ENCODE results near the gene DDX24. TPM values are rescaled to one million over a fixed set of nuclear protein-coding genes. Genes with fewer than 3 reads are reported as not detected.

Gene DDX24
- total RNA-seq, 1 experiment from 2014 or later = 174 TPM

DNA sequence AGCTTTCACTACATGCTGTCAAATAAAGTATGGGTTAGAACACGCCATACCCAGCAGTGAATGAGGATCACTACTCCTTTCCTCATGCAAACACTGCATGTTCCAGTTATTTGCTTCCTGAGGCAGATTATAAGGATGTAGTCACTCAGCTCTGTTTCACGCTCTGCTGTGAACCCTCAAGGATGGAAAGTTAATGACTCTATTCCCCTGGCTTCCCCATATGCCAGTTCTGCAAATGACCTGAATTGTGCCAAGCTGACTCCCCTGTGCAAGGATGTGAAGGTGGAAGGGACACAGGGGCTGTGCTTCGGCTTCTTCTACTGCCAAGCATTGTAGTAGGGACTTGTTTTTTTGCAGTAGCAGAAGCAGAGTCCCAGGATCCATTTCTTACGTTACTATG, 6.9 kb upstream of the DDX24 start (continued):
- TF ChIP-seq, protein P1, sequence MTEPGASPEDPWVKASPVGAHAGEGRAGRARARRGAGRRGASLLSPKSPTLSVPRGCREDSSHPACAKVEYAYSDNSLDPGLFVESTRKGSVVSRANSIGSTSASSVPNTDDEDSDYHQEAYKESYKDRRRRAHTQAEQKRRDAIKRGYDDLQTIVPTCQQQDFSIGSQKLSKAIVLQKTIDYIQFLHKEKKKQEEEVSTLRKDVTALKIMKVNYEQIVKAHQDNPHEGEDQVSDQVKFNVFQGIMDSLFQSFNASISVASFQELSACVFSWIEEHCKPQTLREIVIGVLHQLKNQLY (CRISPR knock-in tag; IDR thresholded peaks at IDR 0.05) = no peak

DNA sequence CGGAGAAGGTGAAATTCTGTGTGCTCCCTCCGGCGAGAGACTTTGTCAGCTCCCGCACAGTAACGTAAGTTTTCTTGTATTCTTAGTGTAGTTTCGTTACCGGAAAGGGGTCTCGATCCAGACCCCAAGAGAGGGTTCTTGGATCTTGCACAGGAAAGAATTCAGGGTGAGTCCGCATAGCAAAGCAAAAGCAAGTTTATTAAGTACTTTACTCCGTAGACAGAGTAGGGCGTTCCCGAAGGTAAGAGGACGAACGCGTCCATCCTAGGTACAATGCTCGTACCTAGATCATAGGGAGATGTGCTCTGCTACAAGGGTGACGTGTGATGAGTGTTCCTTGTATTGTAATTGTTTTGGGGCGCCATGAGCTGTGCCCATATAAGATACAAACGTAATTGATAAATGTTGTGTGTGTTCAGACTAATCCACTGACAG, 401 bp upstream of the DDX24 start:
- H3K4me1 Mint-ChIP-seq = peaks cover 29% of the 10 kb centered on the region
- ATAC-seq = peak; percentile 24
- CTCF ChIA-PET = interaction anchor here (0.8 to 2.8 kb wide), 13 partner anchors 16 to 405 kb away, joined by 3 to 20 read pairs (median 3); no protein-coding TSS in a partner anchor
- peaks cover 27% of the 10 kb centered on the region for H3K36me3 Mint-ChIP-seq
- peaks cover 5% of the 10 kb centered on the region for H3K9me3 Mint-ChIP-seq
- POLR2A ChIA-PET = interaction anchor here (1.1 to 1.4 kb wide), 4 partner anchors 17 to 51 kb away, joined by 4 to 5 read pairs (median 4); partner anchors contain the start of gene IFI27L2
- TF ChIP-seq ZNF423 (CRISPR knock-in tag; IDR thresholded peaks at IDR 0.05) = no peak
- TF ChIP-seq, protein P1 (CRISPR knock-in tag; IDR thresholded peaks at IDR 0.05) = no peak
- TF ChIP-seq SMAD4 (CRISPR knock-in tag; IDR thresholded peaks at IDR 0.05) = no peak
- no peak for TF ChIP-seq IRF2 (CRISPR knock-in tag; IDR thresholded peaks at IDR 0.05; ENCODE audit: borderline replicate concordance, low read depth)
- TF ChIP-seq CREM (CRISPR knock-in tag; IDR thresholded peaks at IDR 0.05) = no peak
- TF ChIP-seq, protein P2, sequence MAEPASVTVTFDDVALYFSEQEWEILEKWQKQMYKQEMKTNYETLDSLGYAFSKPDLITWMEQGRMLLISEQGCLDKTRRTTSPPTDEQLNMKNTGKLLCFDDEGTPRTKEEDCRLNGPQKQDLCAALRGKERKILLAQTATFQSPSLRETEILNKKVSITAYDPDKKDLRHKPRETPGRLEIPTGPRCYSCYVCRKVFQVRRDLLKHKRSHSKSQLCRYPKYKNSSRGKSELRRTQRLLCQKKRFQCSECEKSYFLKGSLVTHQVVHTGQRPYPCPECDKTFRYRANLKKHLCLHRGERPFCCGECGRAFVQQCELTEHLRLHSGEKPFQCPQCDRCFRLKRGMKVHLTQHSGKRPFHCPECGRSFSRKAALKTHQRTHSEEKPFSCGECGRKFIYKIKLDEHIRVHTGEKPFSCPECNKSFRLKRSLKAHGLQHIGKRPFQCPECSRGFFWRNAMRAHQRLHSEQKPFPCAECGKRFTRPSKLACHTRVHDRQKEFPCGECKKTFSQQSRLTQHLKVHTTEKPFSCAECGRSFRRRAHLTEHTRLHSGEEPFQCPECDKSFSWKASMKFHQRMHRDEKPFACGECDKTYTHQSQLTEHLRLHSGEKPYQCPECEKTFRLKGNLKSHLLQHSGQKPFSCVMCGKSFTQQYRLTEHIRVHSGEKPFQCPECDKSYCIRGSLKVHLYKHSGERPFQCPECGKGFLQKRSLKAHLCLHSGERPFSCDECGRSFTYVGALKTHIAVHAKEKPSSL (CRISPR knock-in tag; conservative IDR thresholded peaks at IDR 0.05) = no peak
- TF ChIP-seq, protein P3, sequence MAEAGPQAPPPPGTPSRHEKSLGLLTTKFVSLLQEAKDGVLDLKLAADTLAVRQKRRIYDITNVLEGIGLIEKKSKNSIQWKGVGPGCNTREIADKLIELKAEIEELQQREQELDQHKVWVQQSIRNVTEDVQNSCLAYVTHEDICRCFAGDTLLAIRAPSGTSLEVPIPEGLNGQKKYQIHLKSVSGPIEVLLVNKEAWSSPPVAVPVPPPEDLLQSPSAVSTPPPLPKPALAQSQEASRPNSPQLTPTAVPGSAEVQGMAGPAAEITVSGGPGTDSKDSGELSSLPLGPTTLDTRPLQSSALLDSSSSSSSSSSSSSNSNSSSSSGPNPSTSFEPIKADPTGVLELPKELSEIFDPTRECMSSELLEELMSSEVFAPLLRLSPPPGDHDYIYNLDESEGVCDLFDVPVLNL (CRISPR knock-in tag; IDR thresholded peaks at IDR 0.05; ENCODE audit: borderline replicate concordance, low read depth) = no peak
- no peak for TF ChIP-seq ESRRA (CRISPR knock-in tag; IDR thresholded peaks at IDR 0.05; ENCODE audit: borderline replicate concordance)
- TF ChIP-seq, protein P4, sequence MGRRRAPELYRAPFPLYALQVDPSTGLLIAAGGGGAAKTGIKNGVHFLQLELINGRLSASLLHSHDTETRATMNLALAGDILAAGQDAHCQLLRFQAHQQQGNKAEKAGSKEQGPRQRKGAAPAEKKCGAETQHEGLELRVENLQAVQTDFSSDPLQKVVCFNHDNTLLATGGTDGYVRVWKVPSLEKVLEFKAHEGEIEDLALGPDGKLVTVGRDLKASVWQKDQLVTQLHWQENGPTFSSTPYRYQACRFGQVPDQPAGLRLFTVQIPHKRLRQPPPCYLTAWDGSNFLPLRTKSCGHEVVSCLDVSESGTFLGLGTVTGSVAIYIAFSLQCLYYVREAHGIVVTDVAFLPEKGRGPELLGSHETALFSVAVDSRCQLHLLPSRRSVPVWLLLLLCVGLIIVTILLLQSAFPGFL (CRISPR knock-in tag; IDR thresholded peaks at IDR 0.05; ENCODE audit: borderline replicate concordance) = no peak
- TF ChIP-seq FOXK1 (CRISPR knock-in tag; IDR thresholded peaks at IDR 0.05) = no peak
- TF ChIP-seq, protein P5, sequence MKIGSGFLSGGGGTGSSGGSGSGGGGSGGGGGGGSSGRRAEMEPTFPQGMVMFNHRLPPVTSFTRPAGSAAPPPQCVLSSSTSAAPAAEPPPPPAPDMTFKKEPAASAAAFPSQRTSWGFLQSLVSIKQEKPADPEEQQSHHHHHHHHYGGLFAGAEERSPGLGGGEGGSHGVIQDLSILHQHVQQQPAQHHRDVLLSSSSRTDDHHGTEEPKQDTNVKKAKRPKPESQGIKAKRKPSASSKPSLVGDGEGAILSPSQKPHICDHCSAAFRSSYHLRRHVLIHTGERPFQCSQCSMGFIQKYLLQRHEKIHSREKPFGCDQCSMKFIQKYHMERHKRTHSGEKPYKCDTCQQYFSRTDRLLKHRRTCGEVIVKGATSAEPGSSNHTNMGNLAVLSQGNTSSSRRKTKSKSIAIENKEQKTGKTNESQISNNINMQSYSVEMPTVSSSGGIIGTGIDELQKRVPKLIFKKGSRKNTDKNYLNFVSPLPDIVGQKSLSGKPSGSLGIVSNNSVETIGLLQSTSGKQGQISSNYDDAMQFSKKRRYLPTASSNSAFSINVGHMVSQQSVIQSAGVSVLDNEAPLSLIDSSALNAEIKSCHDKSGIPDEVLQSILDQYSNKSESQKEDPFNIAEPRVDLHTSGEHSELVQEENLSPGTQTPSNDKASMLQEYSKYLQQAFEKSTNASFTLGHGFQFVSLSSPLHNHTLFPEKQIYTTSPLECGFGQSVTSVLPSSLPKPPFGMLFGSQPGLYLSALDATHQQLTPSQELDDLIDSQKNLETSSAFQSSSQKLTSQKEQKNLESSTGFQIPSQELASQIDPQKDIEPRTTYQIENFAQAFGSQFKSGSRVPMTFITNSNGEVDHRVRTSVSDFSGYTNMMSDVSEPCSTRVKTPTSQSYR (CRISPR knock-in tag; IDR thresholded peaks at IDR 0.05) = no peak
- no peak for TF ChIP-seq ZBTB21 (CRISPR knock-in tag; IDR thresholded peaks at IDR 0.05; ENCODE audit: borderline replicate concordance)
- no peak for TF ChIP-seq MXD4 (CRISPR knock-in tag; IDR thresholded peaks at IDR 0.05; ENCODE audit: borderline replicate concordance)
- no peak for TF ChIP-seq OVOL2 (CRISPR knock-in tag; IDR thresholded peaks at IDR 0.05; ENCODE audit: borderline replicate concordance)
- H3K27ac Mint-ChIP-seq = peak overlapping the region; percentile 16
- H3K4me3 Mint-ChIP-seq = peak overlapping the region; percentile 100
- no peaks in the 10 kb centered on the region for H3K27me3 Mint-ChIP-seq (ENCODE audit: low read depth)
- DNase-seq (ENCODE audit: low spot score) = no peak

All from WTC11 (cell line).